Umbilical cord (tissue), 2 donors: Measurements from ENCODE around the gene LRGUK. TPM values are rescaled to one million over a fixed set of nuclear protein-coding genes. Genes with fewer than 3 reads are reported as not detected.
"Not testable (repeated sequence)": the region's sequence is repeated elsewhere in the genome, so short reads cannot be mapped to it uniquely, and the experiment has no call there.

Experiments used
- DNase-seq: peaks from one replicate; pipeline ENCODE4 v3.0.0-alpha.2; 2015; ENCODE audit warnings: low spot score
- total RNA-seq: library from RNA; depleted of rRNA; stranded (reverse); fragments of >200 nt; gene quantifications from one replicate; pipeline ENCODE4 v1.2.3, GENCODE V29; 2014; ENCODE audit warnings: low replicate concordance; ENCODE audit not compliant: insufficient read depth

LRGUK gene
- total RNA-seq, 1 donor from 2014 or later: 0.48 TPM

GRCh38 chr7:134186027-134186426 lies 58.9 kb downstream of the LRGUK start:
- no peak for DNase-seq

GRCh38 chr7:134186801-134187200 lies 59.7 kb downstream of the LRGUK start:
- no peak for DNase-seq

GRCh38 chr7:134187893-134188292 lies 60.8 kb downstream of the LRGUK start:
- DNase-seq: no peak

GRCh38 chr7:134188311-134188710 lies 61.2 kb downstream of the LRGUK start:
- no peak for DNase-seq

- DNase-seq: no peak
Measured at GRCh38 chr7:134189559-134189958, 62.4 kb downstream of the LRGUK start.

GRCh38 chr7:134191876-134192275 lies 64.7 kb downstream of the LRGUK start:
- DNase-seq: no peak

- DNase-seq: no peak
Measured at GRCh38 chr7:134193240-134193639, 66.1 kb downstream of the LRGUK start.

- no peak for DNase-seq
Measured at GRCh38 chr7:134195252-134195651, 68.1 kb downstream of the LRGUK start.

GRCh38 chr7:134196439-134196838 lies 69.3 kb downstream of the LRGUK start:
- peak; percentile 21 for DNase-seq

- DNase-seq: no peak
Measured at GRCh38 chr7:134197345-134197744, 70.2 kb downstream of the LRGUK start.

- DNase-seq: no peak
Measured at GRCh38 chr7:134200970-134201369, 73.8 kb downstream of the LRGUK start.

- DNase-seq: no peak
Measured at GRCh38 chr7:134201569-134202261, 74.6 kb downstream of the LRGUK start.

GRCh38 chr7:134203186-134203889 lies 76.2 kb downstream of the LRGUK start:
- no peak for DNase-seq

- no peak for DNase-seq
Measured at GRCh38 chr7:134209322-134210015, 82.3 kb downstream of the LRGUK start.

- DNase-seq: no peak
Measured at GRCh38 chr7:134210227-134210626, 83.1 kb downstream of the LRGUK start.

GRCh38 chr7:134210976-134211663 lies 84.0 kb downstream of the LRGUK start:
- DNase-seq: no peak

GRCh38 chr7:134211817-134212216 lies 84.7 kb downstream of the LRGUK start:
- DNase-seq: no peak

- DNase-seq: no peak
Measured at GRCh38 chr7:134212576-134213546, 85.7 kb downstream of the LRGUK start.

GRCh38 chr7:134220236-134220635 lies 93.1 kb downstream of the LRGUK start:
- DNase-seq: no peak

- DNase-seq: not testable (repeated sequence)
Measured at GRCh38 chr7:134231296-134231695, 104.2 kb downstream of the LRGUK start.

- no peak for DNase-seq
Measured at GRCh38 chr7:134234216-134234615, 107.1 kb downstream of the LRGUK start.
